GM19043 (cell line): Measurements from ENCODE around the gene PPP1R1B.

Experiments
- ATAC-seq: cut with Tn5 transposase; IDR thresholded peaks from one replicate; pipeline ENCODE4 v1.9.1; 2021; ENCODE audit warnings: low read depth; ENCODE audit not compliant: unreplicated experiment

Gene PPP1R1B

DNA sequence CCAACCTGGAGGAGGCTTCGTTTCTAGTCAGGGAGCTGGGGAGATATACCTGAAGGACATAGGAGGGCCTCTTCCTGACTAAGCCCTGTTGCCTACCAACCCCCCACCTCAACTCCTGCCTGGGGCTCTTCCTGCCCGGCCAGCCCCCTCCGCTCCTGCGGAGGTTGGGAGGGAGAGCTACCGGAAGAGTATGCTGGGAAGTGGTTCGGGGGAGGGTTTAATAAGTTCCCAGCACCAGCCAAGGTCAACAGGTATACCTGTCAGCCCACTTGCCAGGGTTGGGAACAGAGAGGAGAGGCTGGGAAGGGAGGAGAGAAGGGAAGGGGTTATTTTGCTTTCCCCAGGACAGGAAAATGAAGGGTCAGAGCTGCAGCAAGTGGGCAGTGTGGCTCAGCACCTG is 4.7 kb downstream of the PPP1R1B start:
- no peak for ATAC-seq

DNA sequence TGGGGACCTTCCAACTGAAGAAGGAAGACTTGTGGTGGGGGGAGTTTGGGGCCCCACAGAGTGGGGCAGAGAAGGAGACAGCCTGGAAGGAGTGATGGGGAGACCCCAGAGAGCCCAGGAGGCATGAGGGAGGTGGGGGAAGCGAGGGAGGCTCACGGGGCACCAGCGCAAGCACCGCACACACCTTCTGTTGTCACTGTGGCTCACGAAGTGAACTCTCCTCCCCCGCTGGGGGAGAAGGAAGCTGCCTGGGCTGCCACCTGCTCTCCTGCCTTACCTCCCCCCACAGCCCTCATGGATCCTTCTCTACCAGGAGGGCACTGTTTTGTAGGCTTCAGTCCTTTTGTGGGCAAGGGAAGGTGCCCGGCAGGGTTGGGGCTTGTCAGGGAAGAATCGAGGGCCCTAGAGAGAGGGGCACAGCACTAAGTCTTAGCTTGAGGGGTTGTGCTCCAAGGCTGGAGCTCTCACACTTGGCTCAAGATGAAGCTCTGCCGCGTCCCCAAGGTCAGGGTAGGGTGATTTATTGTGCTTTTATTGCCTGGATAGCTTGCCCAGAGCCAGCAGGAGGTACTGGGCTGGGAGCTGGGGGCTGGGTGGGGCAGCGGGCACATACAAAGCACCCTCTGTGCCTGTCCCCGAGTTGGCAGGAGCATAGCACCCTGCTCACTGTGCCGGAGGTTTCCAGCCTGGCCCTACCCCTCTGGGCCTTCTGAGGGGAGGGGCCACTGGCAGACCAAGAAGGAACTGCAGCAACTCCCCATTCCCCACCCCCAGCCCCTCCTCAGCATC is 5.6 kb downstream of the PPP1R1B start:
- ATAC-seq, result no peak

DNA sequence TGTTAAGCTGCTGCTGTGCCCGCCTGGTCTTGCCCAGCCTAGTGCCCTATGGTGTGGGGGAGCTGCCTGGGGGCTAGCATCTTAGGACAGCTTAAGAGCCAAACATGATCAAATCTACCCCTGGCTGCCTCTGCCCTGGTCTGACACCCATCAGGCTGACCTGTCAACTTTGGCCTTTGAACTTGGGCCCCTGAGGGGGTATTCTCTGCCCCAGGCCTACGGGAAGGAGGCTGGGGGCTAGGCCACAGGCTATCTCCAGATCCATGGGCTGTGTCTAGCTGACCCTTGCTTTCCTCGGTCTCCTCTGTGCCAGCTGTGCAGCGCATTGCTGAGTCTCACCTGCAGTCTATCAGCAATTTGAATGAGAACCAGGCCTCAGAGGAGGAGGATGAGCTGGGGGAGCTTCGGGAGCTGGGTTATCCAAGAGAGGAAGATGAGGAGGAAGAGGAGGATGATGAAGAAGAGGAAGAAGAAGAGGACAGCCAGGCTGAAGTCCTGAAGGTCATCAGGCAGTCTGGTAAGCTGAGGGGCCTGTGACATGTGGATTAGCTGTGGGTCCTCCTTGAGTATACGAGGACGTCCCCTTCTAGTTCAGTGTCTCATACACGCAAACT is 6.9 kb downstream of the PPP1R1B start:
- ATAC-seq, result no peak

DNA sequence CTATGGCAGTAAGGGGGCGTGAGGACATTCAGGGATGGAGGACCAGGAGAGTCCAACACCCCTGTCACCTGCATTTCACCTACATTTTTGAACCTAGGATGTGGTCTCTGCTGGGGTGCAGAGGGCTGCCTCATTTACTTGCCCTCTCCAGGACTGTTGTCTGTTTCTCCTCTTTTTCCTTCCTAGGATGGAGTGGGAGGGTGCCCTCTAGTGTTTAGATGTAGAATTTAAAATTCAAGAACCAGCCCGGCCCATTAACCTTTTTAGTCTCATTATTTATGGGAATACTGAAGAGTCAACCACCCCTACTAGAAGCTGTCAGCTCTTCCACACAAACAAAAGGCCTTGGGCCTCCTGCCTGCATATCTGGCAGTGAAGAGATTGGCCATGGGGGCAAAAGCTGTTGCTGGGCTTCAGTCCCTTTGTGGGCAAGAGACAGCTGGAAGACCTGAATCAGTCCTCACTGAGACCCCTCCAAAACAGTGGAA is 7.7 kb downstream of the PPP1R1B start:
- no peak for ATAC-seq

DNA sequence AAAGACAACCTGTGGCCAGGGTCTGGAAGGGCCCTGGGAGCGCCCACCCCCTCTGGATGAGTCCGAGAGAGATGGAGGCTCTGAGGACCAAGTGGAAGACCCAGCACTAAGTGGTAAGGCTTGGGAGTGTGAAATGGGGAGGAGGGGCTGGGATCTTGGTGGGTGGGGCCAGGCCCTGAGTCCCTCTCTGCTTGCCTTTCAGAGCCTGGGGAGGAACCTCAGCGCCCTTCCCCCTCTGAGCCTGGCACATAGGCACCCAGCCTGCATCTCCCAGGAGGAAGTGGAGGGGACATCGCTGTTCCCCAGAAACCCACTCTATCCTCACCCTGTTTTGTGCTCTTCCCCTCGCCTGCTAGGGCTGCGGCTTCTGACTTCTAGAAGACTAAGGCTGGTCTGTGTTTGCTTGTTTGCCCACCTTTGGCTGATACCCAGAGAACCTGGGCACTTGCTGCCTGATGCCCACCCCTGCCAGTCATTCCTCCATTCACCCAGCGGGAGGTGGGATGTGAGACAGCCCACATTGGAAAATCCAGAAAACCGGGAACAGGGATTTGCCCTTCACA is 8.9 kb downstream of the PPP1R1B start:
- no peak for ATAC-seq

DNA sequence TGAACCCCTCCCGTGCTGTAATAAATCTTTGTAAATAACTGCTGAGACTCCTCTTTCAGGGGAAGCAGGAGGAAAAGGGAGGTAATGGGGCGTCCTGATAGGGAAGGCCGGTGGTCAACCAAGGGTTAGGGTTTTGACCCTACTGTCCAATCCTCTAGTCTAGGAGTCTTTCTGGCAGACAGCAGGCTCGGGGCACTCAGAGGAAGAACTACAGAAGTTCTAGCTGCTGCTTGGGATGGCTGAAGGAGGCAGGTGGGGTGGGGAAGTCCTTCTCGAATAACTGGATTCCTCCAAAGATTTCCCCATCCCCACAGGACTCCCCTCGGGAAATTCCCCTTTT is 9.8 kb downstream of the PPP1R1B start:
- ATAC-seq, result no peak

DNA sequence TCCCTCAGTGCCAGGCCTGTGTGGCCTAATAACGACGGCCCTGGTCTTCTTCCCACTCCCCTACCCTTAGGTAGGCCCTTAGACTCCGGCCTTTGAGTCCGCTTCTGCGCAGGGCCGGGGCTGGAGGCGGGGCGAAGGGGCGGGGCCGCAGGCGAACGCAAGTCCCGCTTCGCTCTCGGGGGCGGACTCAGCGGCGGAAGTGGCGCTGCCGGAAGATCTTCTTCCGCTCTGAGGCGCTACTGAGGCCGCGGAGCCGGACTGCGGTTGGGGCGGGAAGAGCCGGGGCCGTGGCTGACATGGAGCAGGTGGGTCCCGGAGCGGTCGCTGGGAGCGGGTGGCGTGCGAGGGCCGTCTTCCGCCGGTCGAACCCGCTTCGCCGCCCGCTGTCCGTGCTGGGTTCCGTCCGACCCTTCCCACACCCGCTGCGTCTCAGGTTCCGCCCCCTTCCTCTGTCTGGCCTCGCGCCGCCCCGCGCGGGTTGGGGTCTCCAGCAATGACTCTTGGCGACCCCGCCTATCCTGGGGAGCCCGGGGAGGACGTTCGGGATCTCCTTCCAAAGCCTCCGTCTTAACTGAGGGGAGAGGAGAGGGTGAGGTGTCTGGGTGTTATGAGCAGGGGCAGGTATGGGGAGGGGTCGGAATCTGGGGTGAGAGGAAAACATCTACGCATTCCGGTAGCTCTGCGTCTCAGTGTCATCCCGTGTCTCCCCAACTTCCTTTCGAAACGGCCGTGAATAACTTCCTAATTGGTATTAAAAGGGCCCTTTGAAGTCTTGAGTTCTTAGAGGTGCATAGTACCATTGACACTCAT is 10.4 kb downstream of the PPP1R1B start, which contains the start of gene STARD3:
TSS of gene STARD3 (plus strand) at position 218 of the 810 bp plus-strand sequence. CDS start 16,388 bp downstream, outside the sequence.
- ATAC-seq, result peak; percentile 82

DNA sequence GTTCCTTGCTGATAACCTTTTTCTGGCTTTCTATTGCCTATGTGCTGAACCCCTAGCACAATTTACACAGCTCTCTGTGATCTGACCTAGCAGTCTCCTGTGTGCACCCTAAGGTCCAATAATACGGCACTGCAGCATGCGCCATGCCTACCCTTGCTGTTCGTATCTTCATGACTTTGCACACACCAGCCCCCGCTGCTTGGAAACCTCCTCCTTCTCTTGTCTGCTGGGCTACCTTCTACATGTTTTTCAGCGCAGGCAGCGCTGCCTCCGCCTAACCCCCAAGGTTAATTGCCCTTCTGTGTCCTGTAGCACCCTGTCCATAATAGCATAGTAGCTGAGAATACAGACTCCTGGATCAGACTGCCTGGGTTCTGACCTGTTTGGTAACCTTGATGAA is 11.6 kb downstream of the PPP1R1B start:
- no peak for ATAC-seq

DNA sequence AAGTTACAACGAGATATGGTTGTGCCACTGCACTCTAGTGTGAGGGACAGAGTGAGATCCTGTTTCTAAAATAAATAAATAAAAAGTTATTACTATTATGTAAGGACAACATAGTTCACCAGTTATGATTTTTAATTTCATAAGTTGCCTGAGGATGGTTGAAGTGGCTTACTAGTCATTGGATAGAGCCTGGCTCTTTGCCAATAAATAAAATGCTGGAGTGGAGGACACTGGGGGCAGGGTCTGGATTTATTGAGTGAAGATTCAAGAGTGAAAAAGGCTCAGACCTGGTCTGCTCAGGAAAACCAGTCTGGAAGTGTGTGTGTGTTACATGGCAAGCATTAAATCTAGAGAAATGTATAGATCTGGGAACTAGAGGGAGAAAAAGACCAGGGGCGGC is 12.3 kb downstream of the PPP1R1B start:
- ATAC-seq, result no peak

DNA sequence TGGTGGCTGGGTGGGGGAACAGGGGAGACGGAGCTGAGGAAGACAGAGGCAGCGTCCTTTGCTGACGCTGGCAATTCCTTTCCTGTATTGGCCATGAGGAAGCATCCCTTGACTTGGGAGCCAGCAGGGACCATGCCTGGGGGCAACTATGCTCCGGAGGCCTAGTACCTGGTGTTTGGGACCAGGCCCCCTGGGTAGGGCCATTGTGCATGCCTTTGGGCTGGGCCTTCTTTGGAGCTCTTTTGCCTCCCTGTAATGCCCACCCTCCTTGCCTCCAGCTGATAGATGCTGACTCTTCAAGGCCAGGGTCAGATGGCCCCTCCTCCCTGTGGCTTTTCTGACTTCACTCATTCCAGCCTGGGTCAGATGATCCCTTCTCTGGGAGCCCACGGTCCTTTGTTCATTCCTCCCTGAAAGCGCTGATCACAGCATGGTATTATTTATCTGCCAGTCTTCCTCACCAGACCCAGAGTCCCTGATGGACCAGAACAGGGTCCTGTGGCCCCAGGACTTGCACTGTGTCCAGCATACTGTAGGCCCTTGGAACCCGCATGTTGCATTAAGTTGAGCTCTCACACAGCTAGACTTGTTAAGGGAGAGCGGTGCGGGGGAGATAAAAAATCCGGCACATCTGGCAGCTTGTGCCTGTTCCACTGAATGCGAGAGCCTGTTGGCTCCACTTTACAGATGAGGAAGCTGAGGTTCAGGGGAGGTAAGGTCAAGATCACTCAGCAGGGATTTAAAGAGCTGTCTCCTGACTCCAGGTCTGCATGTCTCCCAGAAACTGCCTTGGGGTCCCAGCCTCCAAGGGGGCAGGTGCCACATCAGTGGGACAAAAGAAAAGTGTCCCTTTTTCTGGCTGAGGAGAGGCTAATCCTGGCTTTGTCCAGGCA is 13.1 kb downstream of the PPP1R1B start:
- ATAC-seq, result no peak

DNA sequence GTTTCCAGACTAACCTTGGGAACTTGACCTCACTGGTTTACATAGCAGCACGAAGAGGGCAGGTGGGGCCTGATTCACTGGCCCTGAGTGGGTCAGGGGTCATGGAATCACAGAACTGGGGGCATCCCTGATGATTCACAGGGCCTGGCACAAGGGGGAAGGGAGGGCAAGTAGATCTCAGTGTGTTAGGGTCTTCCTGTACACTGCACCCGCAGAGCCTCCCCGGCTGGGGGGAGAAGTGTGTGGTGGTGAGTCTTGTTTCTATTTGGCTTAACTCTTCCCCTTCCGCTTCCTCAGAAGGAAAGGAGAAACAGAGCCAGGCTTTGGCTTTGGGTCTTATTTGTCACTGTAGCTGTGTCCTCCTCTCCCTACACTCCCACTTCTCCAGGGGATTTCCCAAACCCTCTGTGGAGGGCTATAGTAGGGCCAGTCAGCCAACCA is 13.9 kb downstream of the PPP1R1B start:
- no peak for ATAC-seq

DNA sequence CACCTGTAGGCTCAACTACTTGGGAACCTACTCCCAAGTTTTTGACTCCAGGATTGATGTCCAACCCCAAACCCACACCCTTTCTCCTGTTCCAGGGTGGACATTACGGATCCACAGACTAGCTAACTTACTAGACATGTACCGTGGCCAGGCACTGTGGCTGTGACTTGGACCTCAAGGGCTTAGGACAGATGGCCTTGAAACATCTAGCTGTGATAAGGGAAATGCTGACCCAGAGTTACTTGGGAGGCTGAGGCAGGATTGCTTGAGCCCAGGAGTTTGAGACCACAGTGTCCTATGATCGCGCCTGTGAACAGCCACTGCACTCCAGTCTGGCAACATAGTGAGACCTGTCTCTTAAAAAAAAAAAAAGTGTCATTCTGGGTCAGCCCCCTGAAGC is 14.3 kb downstream of the PPP1R1B start:
- no peak for ATAC-seq

DNA sequence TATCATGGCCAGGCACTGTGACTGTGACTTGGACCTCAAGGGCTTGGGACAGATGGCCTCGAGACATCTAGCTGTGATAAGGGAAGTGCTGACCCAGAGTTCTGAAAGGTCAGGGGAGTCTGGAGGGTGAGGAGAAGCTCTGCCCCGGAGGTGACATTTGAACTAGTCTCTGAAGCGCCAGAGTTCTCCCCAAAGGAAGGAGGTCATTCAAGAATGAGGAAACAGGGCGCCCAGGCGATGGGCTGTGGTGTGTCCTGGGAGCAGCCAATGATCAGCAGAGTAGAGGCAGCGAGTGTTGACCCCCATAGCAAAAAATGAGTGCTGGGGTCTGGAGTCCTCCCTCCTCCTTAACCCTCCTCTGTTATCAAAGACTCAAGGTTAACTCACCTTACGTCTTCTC is 15.1 kb downstream of the PPP1R1B start:
- no peak for ATAC-seq

DNA sequence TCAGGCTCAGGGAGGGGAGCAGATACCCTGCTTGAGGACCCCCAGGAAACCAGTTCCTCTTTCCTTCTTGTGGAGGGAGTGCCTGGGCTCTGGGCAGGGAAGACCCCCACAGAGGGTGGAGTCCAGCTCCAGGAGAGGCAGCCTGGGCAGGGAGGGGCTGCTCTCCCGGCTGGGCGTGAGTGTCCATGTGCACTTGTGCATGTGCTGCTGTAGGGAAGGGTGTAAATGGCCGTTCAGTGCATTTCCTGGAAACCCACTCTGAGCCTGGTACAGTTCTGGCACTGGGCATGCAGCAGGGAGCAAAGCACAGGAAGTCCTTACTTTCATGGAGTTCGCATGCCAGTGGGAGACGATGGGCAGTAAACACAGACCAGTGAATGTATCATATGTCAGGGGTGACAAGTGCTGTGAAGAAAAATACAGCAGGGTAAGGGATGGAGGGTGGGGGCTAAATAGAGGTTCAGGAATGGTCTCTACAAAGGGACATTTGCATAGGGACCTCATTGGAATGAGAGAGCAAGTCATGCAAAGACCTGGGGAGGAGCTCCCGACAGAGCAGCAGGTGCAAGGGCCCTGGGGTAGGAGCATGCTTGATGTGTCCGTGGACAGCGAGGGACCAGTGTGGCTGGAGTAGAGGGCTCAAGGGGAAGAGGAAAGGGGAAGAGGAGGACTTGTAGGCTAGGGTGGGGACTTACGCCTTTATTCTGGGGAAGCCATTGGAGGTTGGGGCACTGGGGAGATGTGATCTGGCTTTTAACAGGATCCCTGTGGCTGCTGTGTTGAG is 15.7 kb downstream of the PPP1R1B start:
- no peak for ATAC-seq

DNA sequence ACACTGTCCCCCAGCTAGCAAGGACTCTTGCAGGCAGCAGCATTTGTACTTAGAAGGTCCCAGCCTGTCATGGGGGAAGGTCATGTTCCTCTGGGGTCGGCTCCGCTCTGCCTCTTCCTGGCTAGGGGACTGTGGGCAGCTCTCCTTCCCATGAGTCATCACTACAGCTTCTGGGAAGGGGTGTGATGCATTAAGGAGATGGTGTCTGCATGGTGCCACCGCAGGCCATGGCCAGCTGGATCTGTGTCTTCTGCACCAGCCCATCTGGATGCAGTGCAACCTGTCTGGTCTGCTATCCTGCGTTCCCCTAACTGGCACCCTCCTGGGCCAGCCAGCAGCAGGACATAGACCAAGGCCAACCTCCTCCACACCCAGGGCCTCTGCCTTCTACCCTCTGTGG is 16.5 kb downstream of the PPP1R1B start:
- ATAC-seq, result no peak

DNA sequence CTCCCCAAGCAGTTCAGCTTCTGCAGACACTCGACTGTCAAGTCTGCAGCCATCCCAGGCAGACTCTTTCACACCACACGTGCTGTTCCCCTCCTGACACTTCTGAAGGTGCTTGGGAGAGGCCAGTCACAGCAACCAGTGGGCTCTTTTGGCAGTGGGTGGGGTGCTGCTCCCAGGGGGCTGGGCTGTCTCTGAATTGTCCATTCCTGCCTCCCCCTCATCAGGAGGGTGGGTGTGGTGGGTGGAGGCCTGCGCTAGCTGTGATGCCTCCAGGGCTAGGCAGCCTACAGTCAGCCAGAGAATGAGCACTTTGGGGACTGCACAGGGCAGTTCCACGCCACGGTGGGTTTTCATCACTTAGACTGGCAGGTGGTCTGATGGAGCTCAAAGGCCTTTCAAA is 20.5 kb downstream of the PPP1R1B start:
- no peak for ATAC-seq

DNA sequence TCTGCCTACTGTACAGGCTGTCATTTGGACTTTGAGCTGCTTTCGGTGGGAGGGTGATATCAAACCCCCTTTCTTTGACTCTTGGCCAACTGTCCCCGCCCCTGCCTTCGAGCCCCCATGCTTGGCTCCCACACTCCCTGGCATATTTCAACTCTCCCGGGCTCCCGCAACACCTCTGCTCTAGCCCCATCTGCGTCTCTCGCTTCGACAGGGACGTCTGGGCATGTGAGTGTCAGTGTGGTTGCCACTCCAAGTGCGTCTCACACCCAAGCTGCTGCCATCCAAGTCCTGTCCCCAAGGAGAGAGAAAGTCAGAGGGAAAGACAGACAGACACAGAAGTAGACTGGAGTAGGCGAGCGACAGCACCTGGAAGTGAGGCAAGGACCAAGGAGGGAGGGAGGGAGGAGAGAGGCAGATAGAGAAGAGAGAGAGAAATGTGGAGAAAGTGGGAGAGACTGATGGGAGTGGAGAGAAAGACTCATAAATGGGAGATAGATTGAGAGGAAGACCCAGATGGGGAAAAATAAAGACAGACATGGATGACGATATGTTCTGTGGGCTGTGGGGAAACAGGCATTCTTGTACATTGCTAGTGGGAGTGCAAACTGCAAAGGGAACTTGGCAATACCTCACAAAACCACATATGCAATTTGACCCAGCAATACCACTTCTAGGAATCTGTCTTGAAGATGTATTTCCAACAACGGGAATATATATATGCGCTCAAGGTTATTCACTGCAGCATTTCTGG is 22.0 kb downstream of the PPP1R1B start:
- ATAC-seq, result no peak

DNA sequence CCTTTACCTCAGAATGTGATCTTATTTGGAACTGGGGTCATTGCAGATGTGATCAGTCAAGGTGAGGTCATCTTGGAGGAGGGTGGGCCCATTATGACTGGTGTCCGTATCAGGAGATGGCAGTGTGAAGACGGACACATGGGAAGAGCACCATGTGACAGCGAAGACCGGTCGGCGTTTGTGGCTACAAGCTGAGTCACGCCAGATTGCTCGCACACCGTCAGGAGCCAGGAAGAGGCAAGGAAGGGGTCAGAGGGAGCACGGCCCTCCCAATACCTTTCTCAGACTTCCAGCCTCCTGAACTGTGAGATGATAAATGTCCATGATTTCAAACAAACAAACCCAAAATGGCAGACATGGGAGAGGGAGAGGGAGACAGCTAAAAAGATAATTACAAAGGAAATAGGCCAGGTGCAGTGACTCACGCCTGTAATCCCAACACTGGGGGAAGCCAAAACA is 23.4 kb downstream of the PPP1R1B start:
- no peak for ATAC-seq
